ENCODE data around the gene OR2T1.
"Not testable (repeated sequence)": the region's sequence is repeated elsewhere in the genome, so short reads cannot be mapped to it uniquely, and the experiment has no call there.

GRCh38 chr1:248436303-248436702, 33.5 kb downstream of the OR2T1 start:
- TF ChIP-seq TARDBP (IDR thresholded peaks at IDR 0.05); FOXM1 (IDR thresholded peaks at IDR 0.05; ENCODE audit: borderline replicate concordance); FOXK2 (IDR thresholded peaks at IDR 0.05); LEF1 (IDR thresholded peaks at IDR 0.05; ENCODE audit: borderline replicate concordance); ZNF384 (IDR thresholded peaks at IDR 0.05); SP1 (IDR thresholded peaks at IDR 0.05); NFRKB (IDR thresholded peaks at IDR 0.05); ARNT (IDR thresholded peaks at IDR 0.05); BHLHE40 (IDR thresholded peaks at IDR 0.05; ENCODE audit: borderline replicate concordance); SUZ12 (IDR thresholded peaks at IDR 0.05); HDGF (IDR thresholded peaks at IDR 0.05; ENCODE audit: borderline replicate concordance); ELF4 (IDR thresholded peaks at IDR 0.05); CTBP1 (IDR thresholded peaks at IDR 0.05; ENCODE audit: borderline replicate concordance): not testable (repeated sequence)
- TF ChIP-seq, protein P1, sequence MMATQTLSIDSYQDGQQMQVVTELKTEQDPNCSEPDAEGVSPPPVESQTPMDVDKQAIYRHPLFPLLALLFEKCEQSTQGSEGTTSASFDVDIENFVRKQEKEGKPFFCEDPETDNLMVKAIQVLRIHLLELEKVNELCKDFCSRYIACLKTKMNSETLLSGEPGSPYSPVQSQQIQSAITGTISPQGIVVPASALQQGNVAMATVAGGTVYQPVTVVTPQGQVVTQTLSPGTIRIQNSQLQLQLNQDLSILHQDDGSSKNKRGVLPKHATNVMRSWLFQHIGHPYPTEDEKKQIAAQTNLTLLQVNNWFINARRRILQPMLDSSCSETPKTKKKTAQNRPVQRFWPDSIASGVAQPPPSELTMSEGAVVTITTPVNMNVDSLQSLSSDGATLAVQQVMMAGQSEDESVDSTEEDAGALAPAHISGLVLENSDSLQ (IDR thresholded peaks at IDR 0.05), result not testable (repeated sequence)

All from HEK293T (cell line).